Amygdala (tissue), 56 donors: Measurements from ENCODE around the gene DNAH7.

Source experiments
- DNase-seq, 56 donors: peaks; one replicate each; lab custom pipeline; 2025; lab: John Stamatoyannopoulos, UW

The DNAH7 gene

GRCh38 chr2:195818526-195818925, 250.1 kb downstream of the DNAH7 start:
- no peak for DNase-seq

DNA sequence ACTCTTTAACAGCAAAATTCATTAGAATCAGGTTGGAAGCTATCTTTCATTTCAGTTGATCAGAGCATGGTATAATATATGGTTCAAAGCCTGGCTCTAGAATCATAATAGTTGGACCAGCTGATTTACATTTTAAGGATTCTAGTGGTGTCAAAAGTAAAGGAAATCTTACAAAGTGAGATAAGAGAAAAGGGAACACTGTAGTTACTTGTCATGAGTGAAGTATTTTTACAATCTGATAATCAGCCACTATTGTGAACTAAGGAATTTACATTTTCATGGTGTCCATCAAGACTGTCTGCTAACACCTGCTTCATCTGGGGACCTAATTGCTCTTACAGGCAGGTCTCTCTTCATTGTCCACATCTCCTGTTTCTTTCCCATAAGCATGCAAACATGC, 250.5 kb downstream of the DNAH7 start:
- no peak for DNase-seq

- no peak for DNase-seq
Observed at GRCh38 chr2:195815083-195815482, 253.6 kb downstream of the DNAH7 start.

DNA sequence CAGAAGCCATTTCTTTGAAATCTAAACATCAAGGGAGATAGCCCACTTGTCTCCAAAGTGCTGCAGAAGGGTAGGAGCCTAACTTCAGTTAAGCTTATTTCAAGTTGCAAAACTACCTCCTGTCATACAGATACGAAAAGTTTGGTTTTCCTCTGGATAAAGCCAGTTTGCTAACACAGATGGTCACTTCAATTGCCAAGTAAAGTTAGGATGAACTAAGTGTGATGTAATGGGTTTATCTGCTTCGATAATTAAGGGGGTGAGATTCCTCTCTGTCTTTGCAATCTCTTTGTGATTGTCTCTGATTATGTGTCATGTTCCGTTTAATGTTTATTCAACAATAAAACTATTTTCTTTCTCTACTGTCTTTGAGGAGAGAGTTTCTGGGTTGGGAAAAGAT, 255.2 kb downstream of the DNAH7 start:
- DNase-seq: no peak

DNA sequence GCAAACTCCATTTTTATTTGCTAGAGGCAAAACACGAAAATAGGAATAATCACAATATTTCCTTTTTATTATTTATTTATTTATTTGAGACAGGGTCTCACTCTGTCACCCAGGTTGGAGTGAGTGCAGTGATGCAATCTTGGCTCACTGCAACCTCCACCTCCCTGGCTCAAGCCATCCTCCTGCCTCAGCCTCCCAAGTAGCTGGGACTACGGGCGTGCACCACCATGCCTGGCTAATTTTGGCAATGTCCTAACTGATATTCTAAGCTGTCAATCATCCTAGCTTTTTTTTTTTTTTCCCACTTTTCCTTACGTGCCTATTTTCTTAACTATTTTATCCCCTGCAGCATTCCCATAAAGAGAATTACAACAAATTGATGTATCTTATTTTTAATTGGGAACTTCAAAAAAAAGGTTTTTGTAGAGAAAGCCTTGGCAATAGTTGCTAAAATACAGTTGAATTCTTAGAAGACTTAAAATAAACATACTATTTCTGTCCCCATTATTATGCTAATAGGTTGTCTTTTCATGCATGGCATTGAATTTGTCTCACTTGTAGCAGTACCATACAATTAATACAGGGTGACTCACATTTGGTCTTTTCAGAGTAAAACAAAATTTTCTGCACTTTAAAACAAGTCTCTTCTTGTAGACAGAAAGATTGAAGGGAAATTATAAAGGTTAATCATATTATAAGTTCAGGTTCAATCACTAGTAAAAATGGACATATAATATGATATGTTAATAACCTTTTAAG, 258.1 kb downstream of the DNAH7 start:
- no peak for DNase-seq

DNA sequence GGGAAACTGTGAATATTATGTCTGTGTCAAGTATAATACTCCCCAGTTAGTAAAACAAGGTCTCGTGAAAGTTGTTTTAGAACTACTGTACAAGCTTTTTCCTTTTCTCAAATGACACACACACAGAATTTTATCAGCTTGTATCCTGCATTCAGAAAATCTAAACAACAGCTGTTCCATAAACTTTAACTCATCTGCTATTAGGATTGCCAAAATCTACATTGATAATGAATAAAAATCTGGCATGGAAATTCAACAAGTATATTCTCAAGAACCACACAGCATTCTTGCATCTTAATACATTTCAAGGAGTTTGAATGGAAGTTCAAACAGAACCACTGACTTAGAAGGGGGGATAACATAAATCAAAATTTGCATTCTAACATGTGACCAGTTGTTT, 260.4 kb downstream of the DNAH7 start:
- DNase-seq: no peak

GRCh38 chr2:195805283-195805976, 263.2 kb downstream of the DNAH7 start:
- DNase-seq: no peak

DNA sequence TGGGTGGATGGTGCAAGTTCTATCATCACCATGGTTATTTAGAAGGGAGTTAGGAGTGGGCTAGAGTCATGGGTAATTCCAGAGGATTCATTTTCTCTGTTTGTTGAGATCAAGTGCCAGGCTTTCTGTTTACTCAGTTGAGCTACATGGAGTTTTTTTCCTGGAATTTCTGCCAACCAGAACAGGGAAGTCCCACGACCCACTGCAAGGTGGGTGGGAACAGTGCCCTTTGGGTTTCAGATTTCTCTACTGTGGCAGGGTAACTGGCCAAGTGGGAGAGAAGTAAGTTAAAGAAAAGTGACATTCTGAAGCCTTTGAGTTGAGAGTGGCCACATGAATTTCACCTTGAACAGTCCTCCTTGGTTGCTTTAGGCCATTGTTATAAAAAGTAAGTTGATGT, 272.8 kb downstream of the DNAH7 start:
- no peak for DNase-seq

DNA sequence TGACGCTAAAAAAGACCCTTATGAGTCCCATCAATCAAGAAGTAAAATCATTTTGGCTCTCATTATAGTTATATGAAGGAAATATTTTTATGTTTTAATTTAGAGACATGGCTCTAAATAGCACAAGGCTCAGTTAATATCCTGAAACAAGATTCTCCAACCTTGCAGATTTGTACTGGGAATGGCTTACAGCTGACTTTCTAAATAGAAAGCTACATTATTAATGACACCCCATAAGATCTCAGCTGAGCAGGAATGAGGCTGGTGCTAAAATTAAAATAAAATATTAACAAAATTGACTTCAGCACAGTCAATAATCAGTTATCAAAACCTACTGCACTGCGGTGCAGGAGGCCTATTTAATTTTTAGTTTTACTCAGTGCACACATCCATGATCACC, 274.8 kb downstream of the DNAH7 start:
- no peak for DNase-seq

DNA sequence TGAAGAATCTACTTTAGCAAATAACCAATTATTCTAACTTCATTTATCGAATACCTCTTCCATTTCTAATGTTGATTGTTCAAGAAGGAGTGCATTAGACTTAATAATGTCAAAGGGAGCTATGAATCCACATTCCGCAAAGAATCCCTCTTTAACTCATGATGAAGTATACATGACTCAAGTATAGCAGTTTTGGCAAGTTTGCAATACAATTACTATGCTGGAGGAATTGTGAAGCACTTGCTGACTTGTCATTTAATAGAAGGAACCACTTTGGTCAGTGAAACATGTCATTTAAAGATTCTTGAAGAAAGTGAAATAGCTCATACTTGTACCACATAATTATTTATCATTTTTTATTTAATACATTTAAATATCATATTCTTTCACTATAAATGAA, 286.5 kb downstream of the DNAH7 start:
- no peak for DNase-seq

GRCh38 chr2:195779491-195779890, 289.1 kb downstream of the DNAH7 start:
- DNase-seq: no peak

DNA sequence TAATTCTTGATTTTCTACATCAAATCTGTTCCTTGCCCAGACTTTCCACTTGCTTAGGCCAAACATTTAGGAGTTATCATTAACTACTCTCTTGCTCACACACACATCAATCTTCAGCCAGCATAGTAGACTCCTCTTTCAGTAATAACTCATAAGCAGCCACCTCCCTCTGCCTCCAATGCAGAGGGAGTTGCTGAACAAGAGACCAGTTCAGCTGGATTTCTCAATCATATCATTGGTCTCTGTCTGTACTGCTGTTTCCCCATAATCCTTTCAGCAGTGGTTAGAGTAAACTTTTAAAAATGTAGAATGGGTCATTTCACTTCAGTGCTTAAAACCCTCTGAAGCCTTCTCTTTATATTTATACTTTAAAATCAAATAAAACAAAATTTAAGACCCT, 298.7 kb downstream of the DNAH7 start:
- no peak for DNase-seq

DNA sequence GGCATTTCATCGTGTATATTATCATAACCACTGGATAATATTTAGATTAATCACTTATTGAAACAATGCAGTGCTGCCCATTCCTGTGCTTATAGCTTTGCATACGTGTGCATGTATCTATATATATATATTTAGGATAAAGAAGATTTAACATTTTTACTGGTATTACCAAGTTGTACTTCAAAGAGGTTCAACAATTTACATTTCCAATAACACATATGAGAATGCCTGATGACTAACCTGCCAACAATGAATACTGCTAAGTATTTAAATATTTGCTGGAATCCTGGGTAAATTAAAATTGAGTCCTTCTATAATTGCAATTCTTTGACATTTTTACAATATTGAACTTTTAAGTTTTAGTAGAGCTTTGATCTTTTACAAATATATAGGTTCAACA, 300.2 kb downstream of the DNAH7 start:
- no peak for DNase-seq

DNA sequence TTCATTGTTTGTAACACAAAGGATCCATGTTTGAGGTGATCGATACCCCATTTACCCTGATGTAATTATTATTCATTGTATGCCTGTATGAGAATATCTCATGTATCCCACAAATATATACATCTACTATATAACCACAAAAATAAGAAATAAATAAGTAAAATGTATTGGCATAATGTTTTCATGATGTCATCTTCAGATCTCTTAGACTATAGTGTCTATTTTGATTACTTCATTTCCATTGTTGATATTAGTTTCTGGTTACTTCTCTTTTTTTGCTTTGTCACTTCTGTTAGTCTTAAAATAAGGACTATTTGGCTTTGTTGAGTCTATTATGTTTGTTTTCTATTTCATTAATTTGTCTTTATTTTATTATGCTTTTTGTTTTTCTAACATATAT, 301.9 kb downstream of the DNAH7 start:
- DNase-seq: no peak

GRCh38 chr2:195763866-195764265, 304.8 kb downstream of the DNAH7 start:
- no peak for DNase-seq

DNA sequence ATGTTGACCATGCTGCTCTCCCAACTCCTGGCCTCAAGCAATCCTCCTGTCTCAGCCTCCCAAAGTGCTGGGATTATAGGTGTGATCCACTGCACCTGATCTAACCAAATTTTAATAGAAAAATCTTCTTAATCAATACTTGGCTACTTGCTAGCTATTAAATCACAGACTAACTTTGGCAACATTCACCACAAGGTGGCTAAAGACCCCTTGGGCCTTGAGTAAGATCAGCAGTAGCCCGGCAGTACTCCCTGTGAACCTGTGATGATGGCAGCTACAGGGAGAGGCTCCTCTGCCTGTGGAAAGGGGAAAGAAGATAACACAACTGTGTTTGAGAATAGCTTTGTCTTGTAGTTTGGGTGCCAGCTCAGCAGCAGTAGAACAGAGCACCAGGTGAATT, 308.8 kb downstream of the DNAH7 start:
- DNase-seq: no peak

- DNase-seq: no peak
Observed at GRCh38 chr2:195758846-195759245, 309.8 kb downstream of the DNAH7 start.

- DNase-seq: no peak
Observed at GRCh38 chr2:195756218-195756942, 312.3 kb downstream of the DNAH7 start.

GRCh38 chr2:195741191-195741590, 327.4 kb downstream of the DNAH7 start:
- DNase-seq: no peak

GRCh38 chr2:195737511-195738325, 330.9 kb downstream of the DNAH7 start:
- no peak for DNase-seq

- no peak for DNase-seq
Observed at GRCh38 chr2:195735347-195735746, 333.3 kb downstream of the DNAH7 start.
